ENCODE results near the gene PPP2R3B.

PPP2R3B gene

DNA sequence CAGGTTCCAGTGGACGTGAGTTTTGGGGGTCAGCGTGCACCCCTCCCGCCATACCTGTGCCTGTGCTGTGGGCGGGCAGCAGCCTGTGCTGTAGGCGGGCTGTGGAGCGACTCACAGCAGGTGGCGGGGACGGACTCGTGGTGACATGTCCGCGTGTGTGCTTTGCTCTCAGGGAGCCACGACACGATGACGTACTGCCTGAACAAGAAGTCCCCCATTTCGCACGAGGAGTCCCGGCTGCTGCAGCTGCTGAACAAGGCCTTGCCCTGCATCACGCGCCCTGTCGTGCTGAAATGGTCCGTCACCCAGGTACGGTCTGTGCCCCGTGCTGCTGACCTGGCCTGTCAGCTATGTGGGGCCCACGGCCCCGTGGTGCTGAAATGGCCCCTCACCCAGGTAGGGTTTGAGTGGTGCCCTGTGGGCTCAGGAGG lies 98.1 kb downstream of the PPP2R3B start:
- ATAC-seq (ENCODE audit: insufficient read depth, low read depth) (no peak), DNase-seq (no peak)
- H3K9me3 ChIP-seq (ENCODE audit: insufficient read depth, low read length, severe bottlenecking), result no peaks in the 10 kb centered on the region
- peaks cover 74% of the 10 kb centered on the region for H3K36me3 ChIP-seq (ENCODE audit: insufficient read depth, low read length)
- no peak overlapping the region for H3K4me2 ChIP-seq (ENCODE audit: insufficient read depth, low read length)
- peaks cover 26% of the 10 kb centered on the region; the same call in 1 of the 2 replicates for H3K79me2 ChIP-seq (ENCODE audit: insufficient read depth, low read length)
- no peak overlapping the region for H3K9ac ChIP-seq (ENCODE audit: low read depth, low read length)
- H3K4me1 ChIP-seq (ENCODE audit: insufficient read depth, low read length), result peaks cover 26% of the 10 kb centered on the region
- H3K27me3 ChIP-seq (ENCODE audit: insufficient read depth, low read length, poor library complexity), result no peaks in the 10 kb centered on the region
- H4K20me1 ChIP-seq (ENCODE audit: insufficient read depth, low read length), result peaks cover 17% of the 10 kb centered on the region
- TF ChIP-seq CTCF (IDR thresholded peaks at IDR 0.05; ENCODE audit: borderline replicate concordance, extremely low read depth, low read length, poor library complexity, severe bottlenecking) (no peak), EZH2 (IDR thresholded peaks at IDR 0.05; ENCODE audit: borderline replicate concordance, low read depth, low read length, severe bottlenecking) (no peak)
- H2AFZ ChIP-seq (ENCODE audit: low read depth, low read length), result no peak overlapping the region
- no peak overlapping the region for H3K4me3 ChIP-seq (ENCODE audit: low read depth in 1 of 2, low read length in 2 of 2)
- no peak overlapping the region for H3K27ac ChIP-seq (ENCODE audit: low read length)

GRCh38 chrX:287670-288069 lies 99.0 kb downstream of the PPP2R3B start:
- H2AFZ ChIP-seq (ENCODE audit: low read depth, low read length), result no peak overlapping the region
- H3K4me1 ChIP-seq (ENCODE audit: insufficient read depth, low read length), result peaks cover 26% of the 10 kb centered on the region
- no peak for DNase-seq
- TF ChIP-seq EZH2 (IDR thresholded peaks at IDR 0.05; ENCODE audit: borderline replicate concordance, low read depth, low read length, severe bottlenecking) (no peak), CTCF (IDR thresholded peaks at IDR 0.05; ENCODE audit: borderline replicate concordance, extremely low read depth, low read length, poor library complexity, severe bottlenecking) (no peak)
- no peak overlapping the region for H3K4me2 ChIP-seq (ENCODE audit: insufficient read depth, low read length)
- ATAC-seq (ENCODE audit: insufficient read depth, low read depth), result no peak
- no peaks in the 10 kb centered on the region for H3K27me3 ChIP-seq (ENCODE audit: insufficient read depth, low read length, poor library complexity)
- H3K4me3 ChIP-seq (ENCODE audit: low read depth in 1 of 2, low read length in 2 of 2), result no peak overlapping the region
- H3K9ac ChIP-seq (ENCODE audit: low read depth, low read length), result no peak overlapping the region
- H3K9me3 ChIP-seq (ENCODE audit: insufficient read depth, low read length, severe bottlenecking), result no peaks in the 10 kb centered on the region
- peaks cover 26% of the 10 kb centered on the region; the same call in 1 of the 2 replicates for H3K79me2 ChIP-seq (ENCODE audit: insufficient read depth, low read length)
- H3K27ac ChIP-seq (ENCODE audit: low read length), result no peak overlapping the region
- peaks cover 65% of the 10 kb centered on the region for H3K36me3 ChIP-seq (ENCODE audit: insufficient read depth, low read length)
- H4K20me1 ChIP-seq (ENCODE audit: insufficient read depth, low read length), result peaks cover 12% of the 10 kb centered on the region

GRCh38 chrX:285076-285677 lies 101.5 kb downstream of the PPP2R3B start:
- peak overlapping the region in 1 of 2 experiments; percentile 3; a peak in 1 of 4 replicates for H3K4me3 ChIP-seq (ENCODE audit: low read depth in 1 of 2, low read length in 2 of 2)
- no peak overlapping the region for H2AFZ ChIP-seq (ENCODE audit: low read depth, low read length)
- peaks cover 51% of the 10 kb centered on the region for H3K36me3 ChIP-seq (ENCODE audit: insufficient read depth, low read length)
- H4K20me1 ChIP-seq (ENCODE audit: insufficient read depth, low read length), result peaks cover 9% of the 10 kb centered on the region; the same call in 1 of the 2 replicates
- DNase-seq (no peak), ATAC-seq (ENCODE audit: insufficient read depth, low read depth) (no peak)
- H3K27me3 ChIP-seq (ENCODE audit: insufficient read depth, low read length, poor library complexity), result no peaks in the 10 kb centered on the region
- no peak overlapping the region for H3K27ac ChIP-seq (ENCODE audit: low read length)
- peaks cover 24% of the 10 kb centered on the region; the same call in 1 of the 2 replicates for H3K79me2 ChIP-seq (ENCODE audit: insufficient read depth, low read length)
- peaks cover 30% of the 10 kb centered on the region for H3K4me1 ChIP-seq (ENCODE audit: insufficient read depth, low read length)
- TF ChIP-seq EZH2 (IDR thresholded peaks at IDR 0.05; ENCODE audit: borderline replicate concordance, low read depth, low read length, severe bottlenecking) (no peak), CTCF (IDR thresholded peaks at IDR 0.05; ENCODE audit: borderline replicate concordance, extremely low read depth, low read length, poor library complexity, severe bottlenecking) (no peak)
- no peaks in the 10 kb centered on the region for H3K9me3 ChIP-seq (ENCODE audit: insufficient read depth, low read length, severe bottlenecking)
- no peak overlapping the region for H3K9ac ChIP-seq (ENCODE audit: low read depth, low read length)
- peak overlapping the region; percentile 33; the same call in 1 of the 2 replicates for H3K4me2 ChIP-seq (ENCODE audit: insufficient read depth, low read length)

Measured in DND-41 (cell line).